ENCODE data around the gene SLC2A4RG. TPM values are rescaled to one million over a fixed set of nuclear protein-coding genes. Genes with fewer than 3 reads are reported as not detected.

Gene SLC2A4RG
- total RNA-seq (10 to 100 TPM; 25.2 to 78.2 (median 54.5) TPM), polyA plus RNA-seq (10 to 100 TPM; 19.7 to 33.0 (median 33.0) TPM)

DNA sequence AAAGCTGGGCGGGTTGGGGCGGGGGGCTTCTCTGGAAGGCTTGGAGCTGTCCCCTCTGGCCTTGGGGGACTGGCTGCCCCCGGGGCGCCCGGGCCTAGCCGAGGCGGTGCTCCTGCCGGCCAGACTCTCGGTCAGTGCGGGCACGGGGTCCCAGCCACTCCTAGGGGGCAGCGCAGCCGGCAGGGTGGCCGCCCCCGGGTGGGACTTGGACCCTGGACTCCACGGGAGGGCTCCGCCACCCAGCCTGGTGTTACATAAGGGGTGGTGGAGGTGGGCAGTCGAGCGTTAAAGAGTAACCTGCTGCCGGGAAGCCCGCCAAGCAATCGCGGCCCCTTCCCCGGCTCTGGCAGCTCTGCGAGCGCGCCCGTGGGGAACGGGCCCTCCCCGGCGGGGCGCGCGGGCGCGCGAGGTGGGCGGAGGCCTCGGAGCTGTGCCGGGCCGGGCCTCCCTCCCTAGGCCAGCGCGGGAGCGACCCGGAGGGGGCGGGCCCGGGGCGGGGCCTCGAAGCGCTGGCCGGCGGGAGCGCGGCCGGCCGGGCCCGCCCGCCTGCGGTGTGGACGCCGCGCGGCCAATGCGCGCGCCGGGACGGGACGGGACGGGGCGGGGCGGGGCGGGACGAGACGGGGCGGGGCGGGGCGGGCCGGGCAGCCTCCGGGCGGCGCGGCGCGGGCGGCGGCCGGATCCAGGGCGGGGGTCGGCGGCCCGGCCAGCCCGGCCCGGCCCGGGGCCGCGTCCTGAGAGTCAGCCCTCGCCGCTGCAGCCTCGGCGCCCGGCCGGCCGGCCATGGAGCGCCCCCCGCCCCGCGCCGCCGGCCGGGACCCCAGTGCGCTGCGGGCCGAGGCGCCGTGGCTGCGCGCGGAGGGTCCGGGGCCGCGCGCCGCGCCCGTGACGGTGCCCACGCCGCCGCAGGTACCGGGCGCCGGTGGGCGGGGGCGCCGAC lies at the start of gene SLC2A4RG:
Gene SLC2A4RG (plus strand): TSS at position 647 of the 940 bp plus-strand sequence. CDS start 137 bp downstream, at position 784.
- Histone ChIP-seq H3K27me3 (peaks cover 0 to 10% (median 0%) of the 10 kb centered on the region in 3 donors), H3K4me3 (peak within 1 kb of the TSS; percentile 65 to 71 (median 66)), H3K27ac (peak within 1 kb of the TSS; percentile 91 to 96 (median 96)), H3K9me3 (no peaks in the 10 kb centered on the region), H3K36me3 (peaks cover 18 to 42% (median 21%) of the 10 kb centered on the region in 4 donors), H3K4me1 (peaks cover 0 to 43% (median 36%) of the 10 kb centered on the region in 4 donors)
- intact Hi-C loops (cut with DNase I): loop anchor here (2.0 to 5.0 kb wide), 3 partner anchors 33 to 522 kb away; partner anchors contain the start of genes ARFRP1, GMEB2 and YTHDF1
- WGBS, 2 donors: 1 to 2% methylated on average over 136 of the region's 136 CpGs
- DNase-seq: peak; percentile 89
- TF ChIP-seq POLR2A (IDR thresholded peaks at IDR 0.05) (no peak), POLR2AphosphoS5 (IDR thresholded peaks at IDR 0.05) (peak in 2 of 4 donors; percentile 10 to 11), EP300 (IDR thresholded peaks at IDR 0.05) (no peak), CTCF (IDR thresholded peaks at IDR 0.05) (no peak)

- DNase-seq: no peak
- 47 to 87% methylated on average over 40 of the region's 40 CpGs for WGBS, 2 donors
- H3K27me3 ChIP-seq: no peaks in the 10 kb centered on the region
- TF ChIP-seq POLR2AphosphoS5 (IDR thresholded peaks at IDR 0.05) (peak in 1 of 4 donors; percentile 13), CTCF (IDR thresholded peaks at IDR 0.05) (no peak)
- peak overlapping the region in 2 of 4 donors; percentile 19 to 73 for H3K27ac ChIP-seq
- no peaks in the 10 kb centered on the region for H3K9me3 ChIP-seq
- H3K36me3 ChIP-seq: peaks cover 3 to 18% (median 10%) of the 10 kb centered on the region in 4 donors
- intact Hi-C loops (cut with DNase I): no loop called here
- no peak overlapping the region for H3K4me3 ChIP-seq
- H3K4me1 ChIP-seq: peaks cover 2 to 32% (median 29%) of the 10 kb centered on the region in 4 donors
Observed at GRCh38 chr20:63690003-63690897, 49.3 kb upstream of the SLC2A4RG start.

GRCh38 chr20:63690898-63691710 lies 48.5 kb upstream of the SLC2A4RG start:
- Histone ChIP-seq H3K9me3 (no peaks in the 10 kb centered on the region), H3K27ac (peak overlapping the region; percentile 7 to 26 (median 18)), H3K27me3 (no peaks in the 10 kb centered on the region), H3K36me3 (peaks cover 6 to 24% (median 11%) of the 10 kb centered on the region in 4 donors), H3K4me3 (no peak overlapping the region), H3K4me1 (peaks cover 2 to 29% (median 23%) of the 10 kb centered on the region in 4 donors)
- intact Hi-C loops (cut with DNase I): no loop called here
- WGBS, 2 donors: 28 to 72% methylated on average over 24 of the region's 24 CpGs
- TF ChIP-seq POLR2AphosphoS5 (IDR thresholded peaks at IDR 0.05) (peak in 1 of 4 donors; percentile 3), CTCF (IDR thresholded peaks at IDR 0.05) (no peak), EP300 (IDR thresholded peaks at IDR 0.05) (no peak), POLR2A (IDR thresholded peaks at IDR 0.05) (no peak)
- peak; percentile 70 for DNase-seq
